Trophoblast cell (in vitro differentiated cells and primary cell): ENCODE results near the gene CTSO.
A peak's percentile ranks its signal among the peaks of the same experiment; 100 is the strongest.
"Not testable (repeated sequence)": the region's sequence is repeated elsewhere in the genome, so short reads cannot be mapped to it uniquely, and the experiment has no call there.

ENCODE experiments used
- DNase-seq, 2 donors: peaks; one replicate each; pipeline ENCODE4 v3.0.0-alpha.2; 2016
- H2AFZ ChIP-seq: 2 replicates; pipeline ENCODE4 v1.6.1; 2013; ENCODE audit warnings: low read length, moderate library complexity, mild to moderate bottlenecking; ENCODE audit not compliant: insufficient read depth, poor library complexity
- H2AK5ac ChIP-seq: 2 replicates; pipeline ENCODE4 v1.6.1; 2013; ENCODE audit warnings: mild to moderate bottlenecking, low read length
- H2BK120ac ChIP-seq: 2 replicates; pipeline ENCODE4 v1.6.1; 2013; ENCODE audit warnings: low read length, mild to moderate bottlenecking, moderate library complexity; ENCODE audit not compliant: insufficient read depth, poor library complexity
- H2BK12ac ChIP-seq: 2 replicates; pipeline ENCODE4 v1.6.1; 2013; ENCODE audit warnings: mild to moderate bottlenecking, low read length, moderate library complexity
- H2BK5ac ChIP-seq: 2 replicates; pipeline ENCODE4 v1.6.1; 2013; ENCODE audit warnings: low read length, low read depth, moderate library complexity, mild to moderate bottlenecking; ENCODE audit not compliant: poor library complexity
- H3K14ac ChIP-seq: 2 replicates; pipeline ENCODE4 v1.6.1; 2013; ENCODE audit warnings: mild to moderate bottlenecking, low read length
- H3K18ac ChIP-seq: 2 replicates; pipeline ENCODE4 v1.6.1; 2013; ENCODE audit warnings: mild to moderate bottlenecking, low read length
- H3K23ac ChIP-seq: 2 replicates; pipeline ENCODE4 v1.6.1; 2013; ENCODE audit warnings: low read length
- H3K27ac ChIP-seq: 2 replicates; pipeline ENCODE4 v1.5.1; 2013; ENCODE audit warnings: low read depth, mild to moderate bottlenecking, inconsistent platforms, low read length, moderate library complexity
- H3K27me3 ChIP-seq: 2 replicates; pipeline ENCODE4 v1.6.1; 2013; ENCODE audit warnings: inconsistent platforms, mild to moderate bottlenecking, low read length, moderate library complexity; ENCODE audit not compliant: insufficient read depth
- H3K36me3 ChIP-seq, 2 experiments: 1 replicate in 1 of 2; 2 replicates in 1 of 2; pipeline ENCODE4 v1.6.1; 2013; ENCODE audit warnings: low read length in 2 of 2, mild to moderate bottlenecking in 2 of 2, moderate library complexity in 1 of 2; ENCODE audit not compliant: insufficient read depth in 2 of 2, control insufficient read depth in 1 of 2
- H3K4ac ChIP-seq: 2 replicates; pipeline ENCODE4 v1.6.1; 2013; ENCODE audit warnings: low read depth, mild to moderate bottlenecking, low read length, moderate library complexity
- H3K4me1 ChIP-seq, 2 experiments: 1 replicate in 1 of 2; 2 replicates in 1 of 2; pipeline ENCODE4 v1.6.1; 2013; ENCODE audit warnings: low read length in 2 of 2, mild to moderate bottlenecking in 2 of 2, moderate library complexity in 1 of 2; ENCODE audit not compliant: insufficient read depth in 2 of 2, control insufficient read depth in 1 of 2
- H3K4me2 ChIP-seq: 2 replicates; pipeline ENCODE4 v1.6.1; 2013; ENCODE audit warnings: inconsistent platforms, mild to moderate bottlenecking, low read length, moderate library complexity
- H3K4me3 ChIP-seq: 2 replicates; pipeline ENCODE4 v1.5.1; 2013; ENCODE audit warnings: mild to moderate bottlenecking, low read depth, low read length, inconsistent platforms
- H3K79me1 ChIP-seq: one replicate; pipeline ENCODE4 v1.6.1; 2013; ENCODE audit warnings: low read length
- H3K79me2 ChIP-seq: 2 replicates; pipeline ENCODE4 v1.6.1; 2013; ENCODE audit warnings: low read length, mild to moderate bottlenecking; ENCODE audit not compliant: control insufficient read depth, insufficient read depth, poor library complexity
- H3K9ac ChIP-seq: 2 replicates; pipeline ENCODE4 v1.6.1; 2013; ENCODE audit warnings: mild to moderate bottlenecking, low read length
- H3K9me3 ChIP-seq: 2 replicates; pipeline ENCODE4 v1.6.1; 2013; ENCODE audit warnings: low read depth, mild to moderate bottlenecking, control low read depth, inconsistent platforms, low read length; ENCODE audit not compliant: insufficient read depth
- H4K12ac ChIP-seq: 2 replicates; pipeline ENCODE4 v1.6.1; 2013; ENCODE audit warnings: low read depth, mild to moderate bottlenecking, low read length, moderate library complexity
- H4K8ac ChIP-seq: 2 replicates; pipeline ENCODE4 v1.6.1; 2013; ENCODE audit warnings: low read depth, mild to moderate bottlenecking, low read length, moderate library complexity
- H4K91ac ChIP-seq: one replicate; pipeline ENCODE4 v1.6.1; 2013; ENCODE audit warnings: low read depth, mild to moderate bottlenecking, low read length, moderate library complexity
- WGBS: extraction: QIAGEN DNeasy Blood & Tissue Kit; methylation state at CpG from one replicate; pipeline ENCODE4 v1.1.7; 2013; ENCODE audit warnings: missing lambda C conversion rate; ENCODE audit not compliant: insufficient read length, insufficient coverage; ENCODE audit errors: extremely low coverage; 5-methylcytosine and 5-hydroxymethylcytosine counted together

Gene CTSO

DNA sequence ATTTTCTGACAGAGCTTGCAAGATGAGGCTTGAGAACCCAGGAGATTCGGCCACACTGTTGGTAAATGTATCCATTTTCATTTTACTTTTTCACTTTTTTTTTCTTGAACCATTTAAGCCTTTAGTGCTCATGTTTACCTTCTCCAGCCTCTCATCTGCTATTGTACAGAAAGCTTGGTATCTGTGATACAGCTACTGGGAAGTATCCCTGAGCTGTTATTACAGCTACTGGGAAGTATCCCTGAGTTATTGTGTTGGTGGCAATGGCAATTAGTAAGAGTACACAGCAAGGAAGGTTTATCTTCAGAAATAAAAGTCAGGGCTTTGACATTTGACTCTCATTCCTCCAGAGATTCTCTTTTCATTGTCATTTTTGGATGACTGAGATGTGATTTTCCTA lies 11.8 kb downstream of the CTSO start:
- Histone ChIP-seq H2BK5ac (no peak overlapping the region), H3K79me2 (no peaks in the 10 kb centered on the region), H2AK5ac (no peak overlapping the region), H3K9me3 (no peaks in the 10 kb centered on the region), H3K4me1 (peaks cover 0 to 2% of the 10 kb centered on the region in 2 experiments), H3K4me3 (no peak overlapping the region), H3K23ac (no peak overlapping the region), H2BK12ac (no peak overlapping the region), H2AFZ (no peak overlapping the region), H3K27me3 (no peaks in the 10 kb centered on the region), H4K8ac (no peak overlapping the region), H4K12ac (no peak overlapping the region), H4K91ac (no peak overlapping the region), H3K27ac (no peak overlapping the region), H2BK120ac (no peak overlapping the region), H3K4ac (no peak overlapping the region), H3K14ac (no peak overlapping the region), H3K4me2 (no peak overlapping the region), H3K36me3 (no peaks in the 10 kb centered on the region), H3K9ac (no peak overlapping the region), H3K79me1 (no peaks in the 10 kb centered on the region), H3K18ac (no peak overlapping the region)
- DNase-seq, result no peak
- WGBS, result no CpG with 5 or more reads among the region's 1 CpG

DNA sequence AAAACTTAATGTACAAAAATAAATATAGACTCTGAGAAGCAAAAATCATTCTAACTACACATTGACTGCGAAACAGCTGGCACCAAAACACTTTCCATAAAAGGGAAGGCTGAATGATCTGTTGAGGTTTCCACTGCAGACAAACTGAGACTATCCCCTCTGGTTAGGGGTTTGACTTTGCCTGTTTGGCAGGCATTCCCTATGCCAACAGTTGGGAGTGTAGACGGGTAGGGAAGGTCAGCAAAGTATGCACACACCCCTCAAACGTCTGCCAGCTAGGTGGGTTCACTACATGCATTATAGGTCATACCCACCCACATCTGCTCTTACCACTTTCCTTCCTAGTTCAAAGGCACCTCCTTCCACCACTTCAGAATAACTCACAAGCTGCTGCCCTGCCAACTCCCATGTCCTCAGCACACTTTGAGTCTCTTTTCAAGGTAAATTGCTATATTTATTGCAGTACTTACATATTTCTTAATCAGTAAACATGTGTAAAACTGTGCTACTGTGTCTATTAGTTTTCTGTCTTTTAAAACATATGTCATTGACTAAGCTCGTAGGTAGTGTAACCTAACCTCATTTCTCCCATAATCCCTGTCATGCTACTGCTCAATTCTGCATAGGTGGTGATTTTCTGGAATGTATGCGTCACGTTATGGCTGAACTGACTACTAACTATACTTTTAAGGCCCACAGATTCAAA lies 12.4 kb downstream of the CTSO start:
- no peak overlapping the region for H3K18ac ChIP-seq
- DNase-seq, result no peak
- H3K4me2 ChIP-seq, result no peak overlapping the region
- no peaks in the 10 kb centered on the region for H3K79me2 ChIP-seq
- no peak overlapping the region for H2BK5ac ChIP-seq
- H2AFZ ChIP-seq, result no peak overlapping the region
- H3K9ac ChIP-seq, result no peak overlapping the region
- H3K4ac ChIP-seq, result no peak overlapping the region
- H3K36me3 ChIP-seq, result no peaks in the 10 kb centered on the region
- H3K14ac ChIP-seq, result no peak overlapping the region
- WGBS, result no CpG with 5 or more reads among the region's 6 CpGs
- H2BK12ac ChIP-seq, result no peak overlapping the region
- no peak overlapping the region for H3K27ac ChIP-seq
- no peak overlapping the region for H4K12ac ChIP-seq
- no peak overlapping the region for H2AK5ac ChIP-seq
- no peak overlapping the region for H4K8ac ChIP-seq
- H3K27me3 ChIP-seq, result no peaks in the 10 kb centered on the region
- no peaks in the 10 kb centered on the region for H3K9me3 ChIP-seq
- no peaks in the 10 kb centered on the region for H3K79me1 ChIP-seq
- H4K91ac ChIP-seq, result no peak overlapping the region
- peaks cover 0 to 2% of the 10 kb centered on the region in 2 experiments for H3K4me1 ChIP-seq
- no peak overlapping the region for H3K4me3 ChIP-seq
- no peak overlapping the region for H2BK120ac ChIP-seq
- no peak overlapping the region for H3K23ac ChIP-seq

DNA sequence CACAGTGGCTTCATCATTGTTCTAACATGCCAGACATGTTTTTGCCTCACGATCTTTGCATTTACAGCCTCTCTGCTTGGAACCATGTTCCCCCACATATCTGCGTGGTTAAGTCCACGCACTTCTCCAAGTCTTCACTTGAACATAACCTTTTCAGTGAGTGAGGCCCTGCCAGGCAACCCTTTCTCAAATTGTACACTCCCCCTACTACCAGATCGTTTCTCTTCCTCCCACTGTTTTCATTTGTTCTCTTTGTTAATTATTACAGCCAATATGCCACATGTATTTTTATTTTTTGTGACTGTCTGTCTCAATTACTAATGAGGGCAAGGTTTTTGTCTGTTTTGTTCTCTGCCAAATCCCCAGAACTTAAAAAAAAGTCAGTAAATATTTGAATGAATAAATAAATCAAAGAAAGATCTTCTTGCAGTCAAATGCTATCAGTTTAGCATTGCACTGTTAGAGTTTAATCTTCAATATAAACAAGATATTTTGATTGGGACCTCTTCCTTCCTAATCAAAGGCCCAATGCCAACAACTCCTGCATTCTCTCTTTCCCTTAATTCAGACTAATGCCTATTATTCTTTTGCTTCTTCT lies 18.2 kb downstream of the CTSO start:
- no peak for DNase-seq
- H3K4ac ChIP-seq, result no peak overlapping the region
- H2BK12ac ChIP-seq, result no peak overlapping the region
- no peak overlapping the region for H4K12ac ChIP-seq
- H2AFZ ChIP-seq, result no peak overlapping the region
- H3K79me1 ChIP-seq, result no peaks in the 10 kb centered on the region
- H3K4me1 ChIP-seq, result no peaks in the 10 kb centered on the region
- no peak overlapping the region for H4K91ac ChIP-seq
- no peak overlapping the region for H3K23ac ChIP-seq
- no peak overlapping the region for H3K14ac ChIP-seq
- H3K4me2 ChIP-seq, result no peak overlapping the region
- no peak overlapping the region for H3K9ac ChIP-seq
- H2BK5ac ChIP-seq, result peak overlapping the region; percentile 10
- H3K27me3 ChIP-seq, result no peaks in the 10 kb centered on the region
- WGBS, result no CpG with 5 or more reads among the region's 4 CpGs
- H3K27ac ChIP-seq, result no peak overlapping the region
- H3K9me3 ChIP-seq, result peaks cover 4% of the 10 kb centered on the region
- H3K4me3 ChIP-seq, result no peak overlapping the region
- no peak overlapping the region for H2BK120ac ChIP-seq
- H3K18ac ChIP-seq, result no peak overlapping the region
- H3K36me3 ChIP-seq, result no peaks in the 10 kb centered on the region
- H3K79me2 ChIP-seq, result no peaks in the 10 kb centered on the region
- H2AK5ac ChIP-seq, result peak overlapping the region; percentile 11
- no peak overlapping the region for H4K8ac ChIP-seq

DNA sequence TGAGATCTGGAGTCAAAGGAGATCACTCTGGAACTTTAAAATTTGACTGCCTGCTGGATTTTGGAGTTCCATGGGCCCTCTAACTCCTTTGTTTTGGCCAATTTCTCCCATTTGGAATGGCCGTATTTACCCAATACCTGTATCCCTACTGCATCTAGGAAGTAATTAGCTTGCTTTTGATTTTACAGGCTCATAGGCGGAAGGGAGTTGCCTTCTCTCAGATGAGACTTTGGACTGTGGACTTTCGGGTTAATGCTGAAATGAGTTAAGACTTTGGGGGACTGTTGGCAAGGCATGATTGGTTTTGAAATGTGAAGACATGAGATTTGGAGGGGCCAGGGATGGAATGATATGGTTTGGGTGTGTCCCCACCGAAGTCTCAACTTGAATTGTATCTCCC lies 19.0 kb downstream of the CTSO start:
- not testable (repeated sequence) for H2BK120ac ChIP-seq, H3K4ac ChIP-seq, H2BK12ac ChIP-seq, H3K36me3 ChIP-seq, H3K4me3 ChIP-seq, H4K12ac ChIP-seq, H3K79me1 ChIP-seq, H3K27me3 ChIP-seq, H3K79me2 ChIP-seq, H2BK5ac ChIP-seq, H4K91ac ChIP-seq, H3K9ac ChIP-seq, DNase-seq, H4K8ac ChIP-seq, H2AFZ ChIP-seq, H2AK5ac ChIP-seq, H3K14ac ChIP-seq, H3K23ac ChIP-seq, H3K27ac ChIP-seq, H3K9me3 ChIP-seq, H3K4me2 ChIP-seq, H3K4me1 ChIP-seq, H3K18ac ChIP-seq
- WGBS, result no CpG with 5 or more reads among the region's 4 CpGs
